Measurements from ENCODE around the gene NOC4L. TPM values are rescaled to one million over a fixed set of nuclear protein-coding genes. Genes with fewer than 3 reads are reported as not detected.

NOC4L gene
- total RNA-seq, 4 donors from 2014 or later = 10.4 to 15.4 (median 11.5) TPM

GRCh38 chr12:132108211-132108832, 35.9 kb upstream of the NOC4L start:
- TF ChIP-seq POLR2A (IDR thresholded peaks at IDR 0.05; ENCODE audit: low read depth) (no peak), POLR2AphosphoS5 (IDR thresholded peaks at IDR 0.05) (no peak), CTCF (IDR thresholded peaks at IDR 0.05) (no peak), EP300 (IDR thresholded peaks at IDR 0.05) (no peak)
- no peak overlapping the region for H3K4me3 ChIP-seq
- H3K36me3 ChIP-seq = peaks cover 28 to 89% (median 57%) of the 10 kb centered on the region in 4 donors
- no peak overlapping the region for H3K27ac ChIP-seq (replicated peaks in 1 of 4)
- 78% methylated on average over 15 of the region's 16 CpGs for WGBS
- intact Hi-C loops (cut with DNase I) = no loop called here
- H3K9me3 ChIP-seq = no peaks in the 10 kb centered on the region
- no peaks in the 10 kb centered on the region for H3K4me1 ChIP-seq
- no peak for DNase-seq (ENCODE audit: extremely low spot score)
- H3K27me3 ChIP-seq = no peaks in the 10 kb centered on the region

GRCh38 chr12:132109741-132110140, 34.5 kb upstream of the NOC4L start:
- no peak for TF ChIP-seq POLR2A (IDR thresholded peaks at IDR 0.05; ENCODE audit: low read depth)
- no peak for TF ChIP-seq EP300 (IDR thresholded peaks at IDR 0.05)
- TF ChIP-seq POLR2AphosphoS5 (IDR thresholded peaks at IDR 0.05) = no peak
- no peak for TF ChIP-seq CTCF (IDR thresholded peaks at IDR 0.05)
- 91% methylated on average over 8 of the region's 8 CpGs for WGBS
- intact Hi-C loops (cut with DNase I) = no loop called here

GRCh38 chr12:132110677-132111076, 33.6 kb upstream of the NOC4L start:
- Histone ChIP-seq H3K9me3 (no peaks in the 10 kb centered on the region), H3K27ac (replicated peaks in 1 of 4) (no peak overlapping the region)
- intact Hi-C loops (cut with DNase I) = no loop called here

More at GRCh38 chr12:132109741-132110140, 34.5 kb upstream of the NOC4L start:
- H3K36me3 ChIP-seq = peaks cover 36 to 95% (median 65%) of the 10 kb centered on the region in 4 donors
- no peaks in the 10 kb centered on the region for H3K9me3 ChIP-seq
- no peak for DNase-seq (ENCODE audit: extremely low spot score)
- no peak overlapping the region for H3K4me3 ChIP-seq
- H3K27ac ChIP-seq (replicated peaks in 1 of 4) = no peak overlapping the region
- no peaks in the 10 kb centered on the region for H3K4me1 ChIP-seq
- no peaks in the 10 kb centered on the region for H3K27me3 ChIP-seq

GRCh38 chr12:132111654-132112304, 32.5 kb upstream of the NOC4L start:
- H3K9me3 ChIP-seq = no peaks in the 10 kb centered on the region
- DNase-seq (ENCODE audit: extremely low spot score) = no peak
- no peaks in the 10 kb centered on the region for H3K4me1 ChIP-seq
- peaks cover 48 to 96% (median 74%) of the 10 kb centered on the region in 4 donors for H3K36me3 ChIP-seq
- H3K4me3 ChIP-seq = no peak overlapping the region
- TF ChIP-seq POLR2AphosphoS5 (IDR thresholded peaks at IDR 0.05) = no peak
- no peak for TF ChIP-seq CTCF (IDR thresholded peaks at IDR 0.05)
- TF ChIP-seq EP300 (IDR thresholded peaks at IDR 0.05) = no peak
- no peak for TF ChIP-seq POLR2A (IDR thresholded peaks at IDR 0.05; ENCODE audit: low read depth)
- intact Hi-C loops (cut with DNase I) = no loop called here
- H3K27me3 ChIP-seq = no peaks in the 10 kb centered on the region
- 84% methylated on average over 19 of the region's 19 CpGs for WGBS
- H3K27ac ChIP-seq (replicated peaks in 1 of 4) = no peak overlapping the region

More at GRCh38 chr12:132110677-132111076, 33.6 kb upstream of the NOC4L start:
- no peak for TF ChIP-seq POLR2A (IDR thresholded peaks at IDR 0.05; ENCODE audit: low read depth)
- TF ChIP-seq EP300 (IDR thresholded peaks at IDR 0.05) = no peak
- no peak for TF ChIP-seq POLR2AphosphoS5 (IDR thresholded peaks at IDR 0.05)
- TF ChIP-seq CTCF (IDR thresholded peaks at IDR 0.05) = no peak
- Histone ChIP-seq H3K36me3 (peaks cover 46 to 96% (median 67%) of the 10 kb centered on the region in 4 donors), H3K4me1 (no peaks in the 10 kb centered on the region), H3K27me3 (no peaks in the 10 kb centered on the region), H3K4me3 (no peak overlapping the region)
- DNase-seq (ENCODE audit: extremely low spot score) = no peak
- 100% methylated on average over 3 of the region's 3 CpGs for WGBS
